PC-9 (cell line): Measurements from ENCODE around the gene BANF2. TPM values are rescaled to one million over a fixed set of nuclear protein-coding genes. Genes with fewer than 3 reads are reported as not detected.

Experiments used
- BruUV-seq: library from RNA; stranded (reverse); fragments of 400-500 nt; replicated peaks from 2 replicates; lab custom pipeline; 2021; lab: Mats Ljungman, UMichigan
- CTCF ChIA-PET: fragments of 300-600 bp; sonication (Branson Sonifier 250); formaldehyde crosslinking; loops from one replicate; lab custom pipeline; 2022; ENCODE audit warnings: antibody characterized with exemption; lab: Charles Lee
- POLR2A ChIA-PET: fragments of 300-600 bp; sonication (Branson Sonifier 250); formaldehyde crosslinking; loops from one replicate; lab custom pipeline; 2022; ENCODE audit warnings: antibody characterized with exemption; ENCODE audit not compliant: unreplicated experiment; lab: Charles Lee
- DNase-seq, 2 experiments: peaks; one replicate each; pipeline versions ENCODE4 v3.0.0 to v3.0.0-alpha.2; 2015 to 2022; ENCODE audit warnings: mixed read lengths in 1 of 2
- H2AFZ ChIP-seq: fragments of 200-600 bp; sonication (generic); 2 replicates; pipeline ENCODE4 v1.8.1; 2017; ENCODE audit warnings: antibody characterized with exemption
- H3F3A ChIP-seq: fragments of 200-600 bp; sonication (generic); 2 replicates; pipeline ENCODE4 v1.8.1; 2017; ENCODE audit warnings: antibody characterized with exemption, mild to moderate bottlenecking, low read depth; ENCODE audit not compliant: insufficient read depth
- H3K27ac ChIP-seq: fragments of 200-600 bp; sonication (generic); 2 replicates; pipeline ENCODE4 v1.6.1; 2016; ENCODE audit warnings: mixed run types
- H3K27me3 ChIP-seq: fragments of 200-600 bp; sonication (generic); 2 replicates; pipeline ENCODE4 v1.6.1; 2016; ENCODE audit warnings: low read depth, mixed run types; ENCODE audit not compliant: insufficient read depth
- H3K36me3 ChIP-seq: fragments of 200-600 bp; sonication (generic); 2 replicates; pipeline ENCODE4 v1.6.1; 2016; ENCODE audit warnings: low read depth, mixed run types
- H3K4me1 ChIP-seq: fragments of 200-600 bp; sonication (generic); replicated peaks from 2 replicates; pipeline ENCODE4 v1.6.1; 2016; ENCODE audit warnings: mixed run types; ENCODE audit not compliant: insufficient read depth
- H3K4me2 ChIP-seq: fragments of 200-600 bp; sonication (generic); 2 replicates; pipeline ENCODE4 v1.6.1; 2017; ENCODE audit warnings: mixed run types
- H3K4me3 ChIP-seq: fragments of 200-600 bp; sonication (generic); 2 replicates; pipeline ENCODE4 v1.6.1; 2016; ENCODE audit warnings: mixed run types
- H3K79me2 ChIP-seq: fragments of 200-600 bp; sonication (generic); 2 replicates; pipeline ENCODE4 v1.6.1; 2017; ENCODE audit warnings: low read depth, mixed run types
- H3K9me2 ChIP-seq: fragments of 200-600 bp; sonication (generic); 2 replicates; pipeline ENCODE4 v1.8.1; 2017; ENCODE audit warnings: mild to moderate bottlenecking; ENCODE audit not compliant: insufficient read depth
- H3K9me3 ChIP-seq: fragments of 200-600 bp; sonication (generic); 2 replicates; pipeline ENCODE4 v1.8.1; 2016; ENCODE audit warnings: low read depth; ENCODE audit not compliant: insufficient read depth
- H4K20me1 ChIP-seq: fragments of 200-600 bp; sonication (generic); 2 replicates; pipeline ENCODE4 v1.8.1; 2017; ENCODE audit not compliant: insufficient read depth
- EZH2 ChIP-seq: fragments of 200-600 bp; sonication (generic); IDR thresholded peaks from 2 replicates; pipeline ENCODE4 v1.8.0; 2017; ENCODE audit warnings: antibody characterized with exemption, low read depth
- intact Hi-C: fragments of 100-400 bp; cut with micrococcal nuclease; formaldehyde crosslinking; loops from one replicate; pipeline ENCODE4 v1.10.0; 2022; ENCODE audit not compliant: unreplicated experiment
- total RNA-seq: library from RNA; stranded (reverse); gene quantifications from 2 replicates; pipeline ENCODE4 v1.2.3, GENCODE V29; 2021
- TF ChIP-seq, protein P1 (sequence below): fragments of 200-600 bp; sonication (generic); conservative IDR thresholded peaks from 2 replicates; pipeline ENCODE4 v1.6.1; 2017; ENCODE audit warnings: mixed run types, antibody characterized with exemption, mild to moderate bottlenecking, moderate library complexity

BANF2 gene
- total RNA-seq, 1 experiment from 2014 or later, result not detected

DNA sequence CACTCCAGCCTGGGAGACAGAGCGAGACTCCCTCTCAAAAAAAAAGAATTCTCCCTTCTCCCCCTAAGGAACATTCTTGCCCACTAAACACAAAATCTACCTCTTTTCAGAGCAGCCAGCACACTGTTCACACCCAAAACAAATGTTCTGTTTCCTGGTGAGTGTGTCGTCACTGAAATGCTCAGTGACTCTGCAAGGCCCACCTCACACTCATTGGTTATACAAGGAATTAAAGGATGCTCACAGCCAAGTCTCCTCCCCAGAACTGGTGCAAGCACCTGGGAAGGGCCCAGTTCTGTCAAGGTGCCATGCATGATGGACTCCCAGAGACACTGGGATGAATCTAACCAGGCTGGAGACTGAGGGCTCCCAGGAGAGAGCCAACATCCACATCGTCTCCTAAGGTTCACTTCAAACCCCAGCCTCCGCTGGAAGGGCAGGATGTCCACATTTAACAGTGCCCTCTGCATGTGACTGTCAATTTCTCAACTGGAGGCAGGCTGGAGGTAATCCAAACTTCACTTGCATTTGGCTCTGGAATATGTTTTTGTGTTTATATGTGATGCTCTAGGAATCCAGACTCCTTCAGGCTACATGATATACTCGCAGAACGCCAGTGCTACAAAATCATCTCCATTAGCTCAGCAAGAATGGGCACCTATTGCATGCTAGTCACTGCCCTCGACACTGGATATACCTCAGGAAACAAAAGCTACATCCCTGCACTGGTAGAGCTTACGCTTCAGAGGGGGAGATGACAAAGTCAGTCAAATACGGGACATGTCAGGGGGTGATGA lies 24.8 kb upstream of the BANF2 start:
- CTCF ChIA-PET, result no interaction called here
- Histone ChIP-seq H2AFZ (no peak overlapping the region), H3K27ac (no peak overlapping the region), H3K27me3 (no peaks in the 10 kb centered on the region), H3K4me2 (no peak overlapping the region), H3K4me3 (no peak overlapping the region), H3K36me3 (peaks cover 12% of the 10 kb centered on the region; the same call in 1 of the 2 replicates), H3K79me2 (peaks cover 78% of the 10 kb centered on the region), H3K9me3 (no peaks in the 10 kb centered on the region), H3K9me2 (no peaks in the 10 kb centered on the region), H3F3A (peaks cover 7% of the 10 kb centered on the region), H3K4me1 (peaks cover 13% of the 10 kb centered on the region), H4K20me1 (peaks cover 39% of the 10 kb centered on the region)
- POLR2A ChIA-PET, result no interaction called here
- TF ChIP-seq, protein P1, sequence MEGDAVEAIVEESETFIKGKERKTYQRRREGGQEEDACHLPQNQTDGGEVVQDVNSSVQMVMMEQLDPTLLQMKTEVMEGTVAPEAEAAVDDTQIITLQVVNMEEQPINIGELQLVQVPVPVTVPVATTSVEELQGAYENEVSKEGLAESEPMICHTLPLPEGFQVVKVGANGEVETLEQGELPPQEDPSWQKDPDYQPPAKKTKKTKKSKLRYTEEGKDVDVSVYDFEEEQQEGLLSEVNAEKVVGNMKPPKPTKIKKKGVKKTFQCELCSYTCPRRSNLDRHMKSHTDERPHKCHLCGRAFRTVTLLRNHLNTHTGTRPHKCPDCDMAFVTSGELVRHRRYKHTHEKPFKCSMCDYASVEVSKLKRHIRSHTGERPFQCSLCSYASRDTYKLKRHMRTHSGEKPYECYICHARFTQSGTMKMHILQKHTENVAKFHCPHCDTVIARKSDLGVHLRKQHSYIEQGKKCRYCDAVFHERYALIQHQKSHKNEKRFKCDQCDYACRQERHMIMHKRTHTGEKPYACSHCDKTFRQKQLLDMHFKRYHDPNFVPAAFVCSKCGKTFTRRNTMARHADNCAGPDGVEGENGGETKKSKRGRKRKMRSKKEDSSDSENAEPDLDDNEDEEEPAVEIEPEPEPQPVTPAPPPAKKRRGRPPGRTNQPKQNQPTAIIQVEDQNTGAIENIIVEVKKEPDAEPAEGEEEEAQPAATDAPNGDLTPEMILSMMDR, result no peak
- no peak for TF ChIP-seq EZH2
- DNase-seq, result no peak
- intact Hi-C loops, result no loop called here
- no TSS peak for BruUV-seq

DNA sequence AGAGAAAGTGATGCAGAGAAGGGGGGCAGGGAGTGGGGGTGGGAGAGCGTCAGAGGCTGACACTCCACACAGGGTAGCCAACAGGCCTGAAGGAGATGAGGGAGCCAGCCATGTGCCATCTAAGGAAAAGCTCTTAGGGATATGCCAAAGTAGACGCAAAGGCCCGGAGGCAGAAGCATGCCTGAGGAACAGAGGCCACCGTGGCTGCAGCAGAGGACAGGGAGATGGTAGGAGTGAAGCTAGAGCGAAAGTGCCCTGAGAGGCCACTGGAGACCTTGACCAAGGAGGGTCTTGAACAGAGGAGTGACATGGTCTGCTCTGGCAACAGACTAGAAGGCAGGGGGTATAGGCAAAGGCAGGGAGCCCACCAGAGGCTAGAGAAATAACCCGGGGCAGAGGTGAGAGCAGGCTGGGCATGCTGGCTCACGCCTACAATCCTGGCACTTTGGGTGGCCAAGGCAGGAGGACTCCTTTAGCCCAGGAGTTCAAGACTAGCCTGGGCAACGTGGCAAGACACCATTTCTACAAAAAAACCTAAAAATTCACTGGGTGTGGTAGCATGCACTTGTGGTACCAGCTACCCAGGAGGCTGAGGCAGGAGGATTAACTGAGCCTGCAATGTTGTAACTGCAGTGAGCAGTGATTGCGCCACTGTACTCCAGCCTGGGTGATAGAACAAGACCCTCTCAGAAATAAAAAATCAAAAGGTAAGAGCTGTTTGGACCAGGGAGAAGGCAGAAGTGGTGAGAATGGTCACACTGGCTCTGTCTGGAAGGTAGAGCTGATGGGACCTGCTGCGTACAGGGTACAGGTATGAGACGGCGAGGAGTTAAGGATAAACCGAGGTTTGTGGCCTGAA lies 24.0 kb upstream of the BANF2 start:
- H3K27me3 ChIP-seq, result no peaks in the 10 kb centered on the region
- H3K9me3 ChIP-seq, result no peaks in the 10 kb centered on the region
- H3K4me1 ChIP-seq, result peaks cover 21% of the 10 kb centered on the region
- CTCF ChIA-PET, result interaction anchor here (0.6 kb wide), 1 partner anchor 179 kb away, joined by 12 read pairs; no protein-coding TSS in a partner anchor
- H3F3A ChIP-seq, result peaks cover 15% of the 10 kb centered on the region
- POLR2A ChIA-PET, result no interaction called here
- no peak overlapping the region for H2AFZ ChIP-seq
- peaks cover 12% of the 10 kb centered on the region; the same call in 1 of the 2 replicates for H3K36me3 ChIP-seq
- H3K4me2 ChIP-seq, result no peak overlapping the region
- no peak for TF ChIP-seq EZH2
- TF ChIP-seq, protein P1, result no peak
- no peak for DNase-seq
- H3K9me2 ChIP-seq, result no peaks in the 10 kb centered on the region
- no peak overlapping the region for H3K27ac ChIP-seq
- no TSS peak for BruUV-seq
- intact Hi-C loops, result no loop called here
- peaks cover 39% of the 10 kb centered on the region for H4K20me1 ChIP-seq
- H3K79me2 ChIP-seq, result peaks cover 84% of the 10 kb centered on the region
- H3K4me3 ChIP-seq, result no peak overlapping the region

DNA sequence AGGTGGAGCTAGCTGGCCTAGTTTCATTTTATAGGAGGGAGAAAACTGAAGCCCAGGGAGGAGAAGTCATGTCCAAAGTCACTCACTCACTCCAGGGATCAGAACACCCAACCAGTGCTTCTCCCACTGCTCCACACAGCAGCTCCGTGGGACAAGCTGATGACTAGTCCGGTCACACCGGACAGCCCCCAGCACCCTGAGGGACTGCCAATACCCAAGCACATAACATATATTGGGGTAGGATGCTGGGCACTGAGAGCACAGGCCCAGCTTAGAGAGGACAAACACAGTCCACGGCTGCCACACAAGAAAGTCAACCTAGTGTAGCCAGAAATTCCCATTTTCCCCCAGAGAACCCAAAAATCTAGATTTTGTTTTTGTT lies 23.4 kb upstream of the BANF2 start:
- H3K27me3 ChIP-seq, result no peaks in the 10 kb centered on the region
- H3K9me2 ChIP-seq, result no peaks in the 10 kb centered on the region
- POLR2A ChIA-PET, result no interaction called here
- no peaks in the 10 kb centered on the region for H3K9me3 ChIP-seq
- no peak overlapping the region for H3K4me2 ChIP-seq
- BruUV-seq, result no TSS peak
- no peak overlapping the region for H2AFZ ChIP-seq
- no peak for DNase-seq
- TF ChIP-seq EZH2, result no peak
- TF ChIP-seq, protein P1, result no peak
- peaks cover 84% of the 10 kb centered on the region for H3K79me2 ChIP-seq
- peaks cover 12% of the 10 kb centered on the region; the same call in 1 of the 2 replicates for H3K36me3 ChIP-seq
- peaks cover 21% of the 10 kb centered on the region for H3K4me1 ChIP-seq
- peaks cover 39% of the 10 kb centered on the region for H4K20me1 ChIP-seq
- H3K27ac ChIP-seq, result no peak overlapping the region
- intact Hi-C loops, result no loop called here
- H3K4me3 ChIP-seq, result no peak overlapping the region
- CTCF ChIA-PET, result interaction anchor here (0.6 kb wide), 1 partner anchor 179 kb away, joined by 12 read pairs; no protein-coding TSS in a partner anchor
- H3F3A ChIP-seq, result peaks cover 16% of the 10 kb centered on the region
